HTERT RPE-1 (cell line): ENCODE results near the gene SLC6A19.

Experiments used
- in situ Hi-C: fragments of 300-500 bp; cut with MboI; formaldehyde crosslinking; loops from 4 replicates; pipeline ENCODE4 v1.14.3; 2020; ENCODE audit warnings: low sequenced_read_pairs

The SLC6A19 gene

GRCh38 chr5:1193591-1193985, 7.8 kb upstream of the SLC6A19 start:
- in situ Hi-C loops, result no loop called here

- in situ Hi-C loops, result no loop called here
These were observed 7.0 kb upstream of the SLC6A19 start for GRCh38 chr5:1194378-1194777.

- in situ Hi-C loops, result no loop called here
These were observed 6.0 kb upstream of the SLC6A19 start for GRCh38 chr5:1195439-1195838.

- in situ Hi-C loops, result no loop called here
These were observed 5.5 kb upstream of the SLC6A19 start for GRCh38 chr5:1195916-1196315.

- in situ Hi-C loops, result no loop called here
These were observed 4.8 kb upstream of the SLC6A19 start for GRCh38 chr5:1196562-1196961.

- in situ Hi-C loops, result no loop called here
These were observed 3.3 kb upstream of the SLC6A19 start for GRCh38 chr5:1197876-1198666.

- in situ Hi-C loops, result no loop called here
These were observed 2.1 kb upstream of the SLC6A19 start for GRCh38 chr5:1199340-1199648.

GRCh38 chr5:1199649-1200494, 1.5 kb upstream of the SLC6A19 start:
- in situ Hi-C loops, result no loop called here

GRCh38 chr5:1200495-1201326, 684 bp upstream of the SLC6A19 start:
- in situ Hi-C loops, result no loop called here

- in situ Hi-C loops, result no loop called here
These were observed 817 bp downstream of the SLC6A19 start for GRCh38 chr5:1202026-1202797.

GRCh38 chr5:1202798-1203185, 1.4 kb downstream of the SLC6A19 start:
- in situ Hi-C loops, result no loop called here

- in situ Hi-C loops, result no loop called here
These were observed 2.0 kb downstream of the SLC6A19 start for GRCh38 chr5:1203311-1203967.

GRCh38 chr5:1203968-1204692, 2.7 kb downstream of the SLC6A19 start:
- in situ Hi-C loops, result no loop called here

- in situ Hi-C loops, result no loop called here
These were observed 3.4 kb downstream of the SLC6A19 start for GRCh38 chr5:1204693-1205242.

GRCh38 chr5:1205255-1206180, 4.1 kb downstream of the SLC6A19 start:
- in situ Hi-C loops, result no loop called here

- in situ Hi-C loops, result no loop called here
These were observed 5.4 kb downstream of the SLC6A19 start for GRCh38 chr5:1206521-1207412.

GRCh38 chr5:1207555-1207954, 6.2 kb downstream of the SLC6A19 start:
- in situ Hi-C loops, result no loop called here
